NCI-H1930 (cell line): ENCODE measurements around the gene SDC1.
"Not testable (repeated sequence)": the region's sequence is repeated elsewhere in the genome, so short reads cannot be mapped to it uniquely, and the experiment has no call there.

ENCODE experiments used
- DNase-seq, 2 experiments: peaks; one replicate each; lab custom pipeline; 2025; lab: John Stamatoyannopoulos, UW

SDC1 gene

DNA sequence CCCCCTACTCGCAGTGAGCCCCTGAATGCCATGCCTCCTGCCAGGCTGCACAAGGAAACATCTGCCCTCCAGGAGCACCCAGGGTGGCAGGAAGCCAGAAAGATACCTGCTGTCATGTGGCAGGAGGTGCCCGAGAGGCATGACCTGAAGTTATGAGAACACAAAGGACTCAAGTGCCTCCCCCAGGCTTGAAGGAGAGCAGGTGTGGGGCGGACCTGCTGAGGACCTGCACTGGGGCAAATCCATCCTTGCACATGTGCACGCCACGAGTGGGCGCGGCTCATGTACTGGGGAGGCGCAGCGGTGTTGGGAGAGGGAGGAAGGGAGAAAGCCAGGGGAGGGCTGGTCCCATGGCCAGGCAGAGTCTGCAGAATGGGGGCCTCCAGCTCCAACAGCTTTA is 26.9 kb downstream of the SDC1 start:
- DNase-seq: no peak

DNA sequence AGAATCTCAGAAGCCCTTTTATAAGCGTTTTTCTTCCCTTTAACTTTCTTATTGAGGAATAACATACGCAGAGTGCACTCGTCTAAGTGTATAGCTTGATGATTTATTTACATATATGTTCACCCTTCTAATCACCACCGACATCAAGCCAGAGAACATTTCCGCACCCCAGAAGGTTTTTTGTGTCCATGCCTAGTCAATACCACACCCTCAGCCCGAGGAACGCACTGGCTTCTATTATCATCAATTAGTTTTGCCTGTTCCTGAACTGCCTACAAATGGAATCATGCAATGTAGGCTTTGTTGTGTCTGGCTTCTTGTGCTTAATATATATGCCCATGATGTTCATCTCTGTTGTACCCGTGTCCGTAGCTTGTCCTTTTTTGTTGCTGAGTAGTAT is 27.7 kb downstream of the SDC1 start:
- DNase-seq: no peak

DNA sequence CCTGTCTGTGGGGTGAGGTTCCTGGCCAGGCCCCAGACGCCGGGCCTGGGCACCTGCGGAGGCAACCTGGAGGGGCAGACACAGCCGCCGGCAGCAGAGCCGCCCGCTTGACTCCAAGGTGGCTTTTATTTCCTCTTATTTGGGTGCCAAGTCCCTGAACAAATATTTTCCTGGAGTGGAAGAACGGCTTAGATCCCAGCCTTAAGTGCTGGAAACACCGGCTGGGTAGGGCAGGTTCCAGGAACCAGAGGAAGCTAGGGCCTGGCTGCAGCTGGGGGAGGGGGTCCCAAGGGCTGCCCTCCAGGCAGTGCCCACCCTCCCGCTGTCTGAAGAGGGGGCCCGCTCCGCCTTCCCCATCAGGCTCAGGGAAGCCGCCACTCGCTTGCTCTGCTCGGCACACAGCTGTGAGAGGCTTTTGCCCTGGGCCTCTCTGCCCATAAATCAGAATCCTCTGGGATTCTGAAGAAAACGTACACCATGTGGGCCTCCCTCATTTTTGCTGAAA is 28.2 kb downstream of the SDC1 start:
- DNase-seq: no peak

GRCh38 chr2:20196053-20196656 is 28.8 kb downstream of the SDC1 start:
- no peak for DNase-seq

DNA sequence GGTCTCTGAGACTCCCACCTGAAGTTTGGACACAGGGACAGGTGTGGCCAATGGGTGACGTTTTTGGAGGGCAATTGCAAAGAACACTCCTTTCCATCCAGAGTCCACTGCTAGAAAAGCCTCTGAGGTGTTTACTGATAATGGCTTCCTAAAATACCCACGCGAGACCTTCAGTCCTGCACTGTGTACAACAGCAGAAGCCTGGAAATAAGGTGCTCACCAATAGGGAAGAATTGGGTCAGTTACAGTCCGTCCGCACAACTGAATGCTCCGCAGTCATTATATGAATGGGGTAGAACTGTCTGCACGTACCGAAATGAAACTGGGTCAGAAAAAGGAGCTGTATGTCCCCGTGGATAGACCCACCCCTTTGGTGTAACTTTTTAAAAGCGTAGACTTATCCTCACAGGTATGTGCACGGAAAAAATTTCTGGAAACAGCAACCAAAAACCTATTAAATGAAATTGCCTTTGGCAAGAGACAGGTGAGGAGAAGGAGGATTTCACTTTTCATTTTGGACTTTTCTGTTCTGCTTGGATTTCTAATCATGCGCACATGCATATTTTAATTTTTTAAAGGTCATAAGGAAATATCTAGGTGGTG is 29.4 kb downstream of the SDC1 start:
- DNase-seq: no peak

DNA sequence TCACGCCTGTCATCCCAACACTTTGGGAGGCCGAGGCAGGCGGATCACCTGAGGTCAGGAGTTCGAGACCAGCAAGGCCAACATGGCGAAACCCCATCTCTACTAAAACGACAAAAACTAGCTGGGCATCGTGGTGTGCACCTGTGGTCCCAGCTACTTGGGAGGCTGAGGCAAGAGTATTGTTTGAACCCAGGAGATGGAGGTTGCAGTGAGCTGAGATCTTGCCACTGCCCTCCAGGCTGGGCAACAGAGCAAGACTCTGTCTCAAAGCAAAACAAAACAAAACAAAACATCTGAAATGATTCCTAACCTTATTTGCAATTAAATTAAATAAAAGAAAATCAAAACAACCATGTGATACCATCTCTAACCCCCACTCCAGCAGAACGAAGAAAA is 29.9 kb downstream of the SDC1 start:
- DNase-seq: not testable (repeated sequence)

- DNase-seq: no peak
Measured at GRCh38 chr2:20194097-20195015, 30.6 kb downstream of the SDC1 start.

DNA sequence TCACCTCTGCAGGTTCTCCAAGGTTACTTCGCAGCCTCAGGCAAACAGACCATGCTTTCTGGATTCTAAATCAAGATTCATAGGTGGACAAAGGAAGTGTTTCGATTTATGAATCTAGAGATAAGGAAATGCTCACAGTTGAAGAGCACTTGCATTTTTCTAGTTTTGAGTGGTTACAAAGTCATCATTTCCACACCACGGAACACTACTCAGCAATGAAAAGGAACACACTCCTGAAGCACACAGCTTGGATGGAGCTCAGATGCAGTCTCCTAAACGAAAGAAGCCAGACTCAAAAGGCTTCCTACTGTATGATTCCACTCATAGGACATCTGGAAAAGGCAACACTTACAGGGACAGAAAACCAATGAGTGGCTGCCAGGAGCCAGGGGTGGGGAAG is 31.7 kb downstream of the SDC1 start:
- DNase-seq: no peak

GRCh38 chr2:20192781-20193180 is 32.1 kb downstream of the SDC1 start:
- DNase-seq: no peak

- no peak for DNase-seq
Measured at GRCh38 chr2:20191714-20192569, 33.0 kb downstream of the SDC1 start.

- DNase-seq: no peak
Measured at GRCh38 chr2:20190876-20191713, 33.8 kb downstream of the SDC1 start.

GRCh38 chr2:20190170-20190569 is 34.8 kb downstream of the SDC1 start:
- DNase-seq: no peak

DNA sequence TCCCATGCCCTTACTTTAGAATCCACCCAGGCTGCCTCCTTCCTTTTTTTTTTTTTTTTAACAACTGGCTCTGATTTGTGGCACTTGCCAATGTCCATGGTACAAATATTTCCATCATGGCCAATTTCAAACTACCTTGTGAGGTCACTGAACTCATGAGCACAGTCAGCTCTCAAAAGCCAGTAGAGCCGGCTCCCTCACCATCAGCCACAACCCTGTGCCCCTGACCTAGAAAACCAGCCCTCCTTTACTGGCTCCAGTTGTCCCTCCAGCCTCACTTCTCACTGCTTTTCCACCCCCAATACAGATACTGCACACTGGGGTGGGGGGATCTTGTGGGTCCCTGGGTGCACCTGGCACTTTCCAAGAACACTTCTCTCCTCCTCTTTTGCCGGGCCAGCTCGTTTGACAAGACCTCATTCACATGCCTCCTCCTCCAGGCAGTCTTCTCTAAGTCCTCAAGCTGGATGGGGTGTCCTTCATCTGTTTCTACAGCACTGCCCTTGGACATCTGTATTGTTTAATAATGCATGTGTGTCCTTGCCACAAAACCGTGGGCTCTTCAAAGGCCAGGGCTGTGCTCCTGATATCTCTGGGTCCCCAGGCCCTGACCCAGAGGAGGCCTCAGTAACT is 35.5 kb downstream of the SDC1 start:
- DNase-seq: no peak

DNA sequence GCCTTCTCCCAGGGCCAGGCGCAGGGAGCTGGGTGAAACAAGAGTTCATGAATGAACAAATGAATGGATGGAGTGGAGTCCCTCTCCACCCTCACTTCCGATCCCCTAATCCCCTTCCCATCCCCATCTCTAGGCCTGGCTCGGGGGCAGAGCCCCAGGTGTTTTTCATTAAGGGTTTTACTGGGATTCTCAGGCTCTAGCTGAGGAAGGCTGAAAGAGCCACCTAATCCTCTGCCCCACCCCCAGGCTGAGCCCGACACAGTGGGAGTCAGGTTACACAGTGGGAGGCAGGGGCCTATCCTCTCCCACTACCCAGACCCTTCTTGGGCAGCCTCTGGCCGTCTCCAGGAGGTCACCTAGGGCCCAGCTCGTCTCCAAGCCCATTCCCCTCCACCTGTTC is 36.1 kb downstream of the SDC1 start:
- DNase-seq: no peak

DNA sequence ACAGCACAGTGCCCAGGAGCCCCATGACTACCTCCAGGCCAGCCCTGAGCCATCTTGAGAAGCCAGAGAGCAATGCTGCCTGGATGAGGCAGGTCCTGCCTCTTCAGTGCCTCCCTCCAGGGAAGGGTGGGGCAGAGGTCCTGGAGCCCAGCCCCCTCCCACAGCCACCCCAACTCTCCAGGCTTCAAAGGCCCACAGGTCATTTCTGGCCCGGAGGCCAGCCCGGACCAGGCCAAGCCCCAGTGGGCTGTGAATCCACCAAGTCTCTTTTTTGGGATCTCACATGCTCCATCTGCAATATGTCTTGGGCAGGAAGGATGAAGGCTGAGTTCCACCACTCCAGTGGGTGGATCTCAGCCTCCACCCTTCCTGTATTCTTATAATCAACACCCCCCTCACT is 36.7 kb downstream of the SDC1 start:
- no peak for DNase-seq

DNA sequence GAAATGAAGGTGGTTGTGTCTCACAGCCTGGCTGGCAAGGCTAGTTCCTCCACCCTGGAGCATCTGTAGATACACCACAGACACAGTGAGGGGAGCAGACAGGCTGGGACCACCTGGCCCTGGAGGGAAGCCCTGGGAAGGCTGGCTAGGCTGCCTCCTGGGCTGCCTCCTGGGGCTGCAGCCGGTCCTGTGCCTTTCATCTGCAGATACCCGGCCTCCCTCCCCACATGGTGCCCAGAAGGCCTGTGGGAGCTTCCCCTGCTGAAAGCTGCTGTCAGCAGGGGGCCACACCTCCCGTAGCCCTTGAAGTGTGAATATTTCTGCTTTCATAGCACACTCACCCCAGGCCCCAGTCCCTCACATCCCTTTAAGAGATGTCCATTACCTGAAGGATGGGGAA is 37.6 kb downstream of the SDC1 start:
- no peak for DNase-seq

DNA sequence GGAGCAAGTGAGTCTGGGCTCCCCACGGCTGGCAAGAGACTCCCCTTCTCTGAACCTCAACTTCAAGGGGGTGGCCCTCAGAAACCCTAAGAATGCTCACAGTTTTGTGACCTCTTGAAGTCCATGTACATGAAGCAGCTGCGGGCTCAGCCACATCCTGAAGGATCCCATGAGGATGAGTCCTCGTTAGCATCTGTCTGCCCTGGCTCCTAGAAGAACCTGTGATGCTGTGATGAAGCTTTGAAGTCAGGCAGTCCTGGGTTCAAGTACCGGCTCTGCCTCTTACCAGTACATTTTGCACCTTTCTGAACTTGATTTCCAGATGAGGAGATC is 38.1 kb downstream of the SDC1 start:
- DNase-seq: no peak

DNA sequence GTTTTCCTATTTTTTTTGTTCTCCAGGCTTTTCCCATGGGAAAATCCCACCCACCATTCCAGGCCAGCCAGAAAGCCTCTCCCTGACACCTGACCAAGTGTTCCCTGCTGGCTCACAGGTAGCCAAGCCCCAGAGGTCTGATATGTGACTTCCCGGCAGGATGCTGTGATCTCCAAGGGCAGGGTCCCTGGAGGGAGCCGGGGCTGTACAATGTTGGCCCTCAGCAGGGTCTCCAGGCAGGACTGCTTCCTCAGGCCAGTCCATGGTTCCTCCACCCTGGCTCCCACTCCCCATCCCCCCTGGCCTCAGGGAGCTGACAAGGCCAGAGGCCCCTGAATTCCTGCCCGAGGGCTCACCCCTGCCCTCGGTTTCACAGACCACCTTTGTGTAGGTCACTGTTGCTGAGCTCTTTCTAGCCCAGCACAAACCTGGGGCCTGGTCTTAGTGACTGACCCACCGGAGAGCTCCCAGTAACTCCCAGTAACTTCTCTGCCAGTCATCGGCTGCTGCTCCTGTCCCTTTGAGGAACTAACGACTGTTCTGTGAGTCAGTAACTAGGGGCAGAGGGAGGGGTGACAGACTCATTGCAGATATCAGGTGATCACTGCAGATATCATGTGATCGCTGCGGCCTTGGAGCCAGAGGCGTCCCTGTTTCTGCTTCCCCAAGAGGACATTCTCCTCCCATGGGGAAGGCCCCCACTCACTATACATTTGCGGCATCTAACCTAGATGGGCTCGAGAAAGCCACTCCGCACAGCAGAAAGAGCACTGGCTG is 38.7 kb downstream of the SDC1 start:
- DNase-seq: no peak

DNA sequence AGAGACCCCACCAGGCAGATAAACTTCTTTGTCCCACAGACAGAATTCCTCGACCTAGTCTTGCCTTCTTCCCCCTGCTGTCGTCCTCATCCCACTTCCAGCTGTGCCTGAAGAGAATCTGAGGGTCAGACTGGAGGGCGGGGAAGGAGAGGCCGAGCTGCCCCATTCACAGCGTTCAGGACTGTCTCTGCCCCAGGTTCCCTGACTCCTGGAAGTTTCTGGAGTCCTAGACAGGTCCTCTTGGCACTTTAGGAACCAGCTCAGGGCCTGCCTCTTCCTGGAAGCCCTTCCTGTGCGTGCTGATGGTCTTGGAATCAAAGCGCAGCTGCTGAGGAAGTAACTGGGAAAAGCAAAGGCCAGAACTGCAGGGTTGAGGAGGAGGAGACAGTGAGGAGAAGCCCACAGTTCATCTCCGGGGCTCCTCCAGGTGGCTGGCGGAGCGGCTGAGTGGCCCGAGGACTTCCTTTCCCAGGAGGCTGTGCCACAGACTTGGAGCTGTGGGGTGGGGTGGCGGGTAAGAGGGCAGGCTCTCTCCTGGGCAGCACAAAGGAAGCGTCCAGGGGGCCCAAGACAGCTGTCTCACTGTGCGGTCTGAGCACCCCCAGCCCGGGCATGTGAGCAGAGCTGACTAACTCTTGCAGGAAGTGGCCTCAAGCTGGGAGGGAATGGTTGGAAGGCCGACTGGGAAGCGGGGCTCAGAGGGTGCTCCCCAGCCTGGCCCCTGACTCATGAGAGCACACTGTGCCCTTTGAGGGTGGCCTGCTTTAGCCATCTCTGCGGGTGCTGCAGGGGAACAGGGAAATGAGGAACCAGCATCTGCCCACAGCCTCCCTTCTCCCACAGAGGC is 39.5 kb downstream of the SDC1 start:
- no peak for DNase-seq
